GM18526 (cell line): ENCODE measurements around the gene KCNH6.

ENCODE experiments used
- POLR2A ChIP-seq: IDR thresholded peaks from 3 replicates; pipeline ENCODE4 v1.6.1; 2011; ENCODE audit not compliant: insufficient read length; ENCODE audit errors: extremely low read depth

KCNH6 gene

GRCh38 chr17:63571632-63572310 lies 48.6 kb downstream of the KCNH6 start:
- no peak for TF ChIP-seq POLR2A

- no peak for TF ChIP-seq POLR2A
Observed at GRCh38 chr17:63573634-63574033, 50.5 kb downstream of the KCNH6 start.

GRCh38 chr17:63578027-63578768 lies 55.0 kb downstream of the KCNH6 start:
- no peak for TF ChIP-seq POLR2A

GRCh38 chr17:63578769-63579111 lies 55.6 kb downstream of the KCNH6 start:
- no peak for TF ChIP-seq POLR2A

- TF ChIP-seq POLR2A: no peak
Observed at GRCh38 chr17:63579633-63580032, 56.5 kb downstream of the KCNH6 start.

- TF ChIP-seq POLR2A: no peak
Observed at GRCh38 chr17:63587770-63588169, 64.6 kb downstream of the KCNH6 start.

GRCh38 chr17:63588797-63589196 lies 65.6 kb downstream of the KCNH6 start:
- TF ChIP-seq POLR2A: no peak

GRCh38 chr17:63589646-63590045 lies 66.5 kb downstream of the KCNH6 start:
- no peak for TF ChIP-seq POLR2A

GRCh38 chr17:63592797-63593196 lies 69.6 kb downstream of the KCNH6 start:
- no peak for TF ChIP-seq POLR2A

GRCh38 chr17:63595132-63595531 lies 72.0 kb downstream of the KCNH6 start:
- TF ChIP-seq POLR2A: no peak
